HG03066 (cell line): Measurements from ENCODE around the gene CLEC18B.
A peak's percentile ranks its signal among the peaks of the same experiment; 100 is the strongest.
"Not testable (repeated sequence)": the region's sequence is repeated elsewhere in the genome, so short reads cannot be mapped to it uniquely, and the experiment has no call there.

ENCODE experiments used
- ATAC-seq: cut with Tn5 transposase; IDR thresholded peaks from one replicate; pipeline ENCODE4 v1.9.1; 2021; ENCODE audit warnings: low read depth; ENCODE audit not compliant: unreplicated experiment

The CLEC18B gene

GRCh38 chr16:74409185-74409981, 11.9 kb downstream of the CLEC18B start:
- not testable (repeated sequence) for ATAC-seq

- not testable (repeated sequence) for ATAC-seq
Observed at GRCh38 chr16:74407362-74407705, 13.9 kb downstream of the CLEC18B start.

- not testable (repeated sequence) for ATAC-seq
Observed at GRCh38 chr16:74406600-74407361, 14.5 kb downstream of the CLEC18B start.

GRCh38 chr16:74404148-74404933, 16.9 kb downstream of the CLEC18B start:
- ATAC-seq, result not testable (repeated sequence)

GRCh38 chr16:74400238-74400637, 21.0 kb downstream of the CLEC18B start:
- ATAC-seq, result not testable (repeated sequence)

GRCh38 chr16:74398212-74398895, 22.9 kb downstream of the CLEC18B start:
- not testable (repeated sequence) for ATAC-seq

GRCh38 chr16:74396521-74397017, 24.7 kb downstream of the CLEC18B start:
- not testable (repeated sequence) for ATAC-seq

- ATAC-seq, result not testable (repeated sequence)
Observed at GRCh38 chr16:74394604-74395003, 26.7 kb downstream of the CLEC18B start.

- not testable (repeated sequence) for ATAC-seq
Observed at GRCh38 chr16:74394131-74394530, 27.1 kb downstream of the CLEC18B start.

GRCh38 chr16:74391454-74392050, 29.7 kb downstream of the CLEC18B start:
- ATAC-seq, result not testable (repeated sequence)

- ATAC-seq, result not testable (repeated sequence)
Observed at GRCh38 chr16:74382339-74383034, 38.8 kb downstream of the CLEC18B start.

GRCh38 chr16:74373847-74374184, 47.5 kb downstream of the CLEC18B start:
- ATAC-seq, result not testable (repeated sequence)

GRCh38 chr16:74372953-74373846, 48.1 kb downstream of the CLEC18B start:
- no peak for ATAC-seq

- ATAC-seq, result no peak
Observed at GRCh38 chr16:74372369-74372768, 48.9 kb downstream of the CLEC18B start.

- ATAC-seq, result not testable (repeated sequence)
Observed at GRCh38 chr16:74370338-74371135, 50.7 kb downstream of the CLEC18B start.

GRCh38 chr16:74368002-74368911, 53.0 kb downstream of the CLEC18B start:
- ATAC-seq, result peak; percentile 97
